HepG2 (cell line): Measurements from ENCODE around the gene PIGL. TPM values are rescaled to one million over a fixed set of nuclear protein-coding genes. Genes with fewer than 3 reads are reported as not detected.

ENCODE experiments used
- ESRRA ChIP-seq: sonication (generic); formaldehyde crosslinking; IDR thresholded peaks from 2 replicates; pipeline ENCODE4 v1.5.1; 2020; ENCODE audit warnings: mild to moderate bottlenecking, low read depth, missing genetic modification reagents
- FOXO1 ChIP-seq: sonication (generic); formaldehyde crosslinking; IDR thresholded peaks from 2 replicates; pipeline ENCODE4 v1.4.0; 2020; ENCODE audit warnings: missing genetic modification reagents
- HOXD1 ChIP-seq: sonication (generic); formaldehyde crosslinking; IDR thresholded peaks from 2 replicates; pipeline ENCODE4 v1.5.0; 2020; ENCODE audit warnings: missing genetic modification reagents
- LCORL ChIP-seq, 2 experiments: fragments of 450-650 bp in 1 of 2; sonication (generic) in 1 of 2; formaldehyde crosslinking in 1 of 2; IDR thresholded peaks; 2 replicates each; pipeline versions ENCODE4 v1.5.0 to v1.6.1; 2017 to 2020; ENCODE audit warnings: antibody characterized with exemption in 1 of 2, missing genetic modification reagents in 1 of 2
- MED1 ChIP-seq: sonication (generic); formaldehyde crosslinking; IDR thresholded peaks from 2 replicates; pipeline ENCODE4 v1.4.0; 2020; ENCODE audit warnings: missing genetic modification reagents
- MEIS1 ChIP-seq: sonication (generic); formaldehyde crosslinking; IDR thresholded peaks from 2 replicates; pipeline ENCODE4 v1.9.0; 2021; ENCODE audit warnings: mild to moderate bottlenecking, missing genetic modification reagents, moderate library complexity, borderline replicate concordance
- NFE2L1 ChIP-seq: sonication (generic); formaldehyde crosslinking; IDR thresholded peaks from 2 replicates; pipeline ENCODE4 v1.4.0; 2020; ENCODE audit warnings: missing genetic modification reagents, mild to moderate bottlenecking, borderline replicate concordance
- NR2F2 ChIP-seq: IDR thresholded peaks from 2 replicates; pipeline ENCODE4 v1.6.1; 2012; ENCODE audit warnings: low read depth, inconsistent platforms, borderline replicate concordance
- PAXIP1 ChIP-seq: sonication (generic); formaldehyde crosslinking; conservative IDR thresholded peaks from 2 replicates; pipeline ENCODE4 v1.4.0; 2020; ENCODE audit warnings: mild to moderate bottlenecking, missing genetic modification reagents, moderate library complexity
- PHF21A ChIP-seq: sonication (generic); formaldehyde crosslinking; IDR thresholded peaks from 2 replicates; pipeline ENCODE4 v1.5.0; 2020; ENCODE audit warnings: mild to moderate bottlenecking, missing genetic modification reagents
- PRMT3 ChIP-seq: sonication (generic); formaldehyde crosslinking; IDR thresholded peaks from 2 replicates; pipeline ENCODE4 v1.8.1; 2022; ENCODE audit warnings: low read depth, mild to moderate bottlenecking, moderate library complexity, missing genetic modification reagents, borderline replicate concordance
- RARA ChIP-seq: IDR thresholded peaks from 2 replicates; pipeline ENCODE4 v1.6.1; 2016; ENCODE audit warnings: missing genetic modification reagents, missing compliant biosample characterization
- SOX13 ChIP-seq, 3 experiments: fragments of 450-650 bp in 1 of 3; sonication (generic) in 1 of 3; formaldehyde crosslinking in 1 of 3; IDR thresholded peaks in 2 of 3; conservative IDR thresholded peaks in 1 of 3; 2 replicates each; pipeline versions ENCODE4 v1.5.0 to v1.6.1; 2016 to 2020; ENCODE audit warnings: antibody characterized with exemption in 1 of 3, mild to moderate bottlenecking in 1 of 3, missing compliant biosample characterization in 1 of 3, missing genetic modification reagents in 1 of 3, moderate library complexity in 1 of 3
- SP2 ChIP-seq: sonication (generic); formaldehyde crosslinking; IDR thresholded peaks from 2 replicates; pipeline ENCODE4 v1.5.1; 2020; ENCODE audit warnings: mild to moderate bottlenecking, missing genetic modification reagents
- TBP ChIP-seq: sonication (generic); formaldehyde crosslinking; IDR thresholded peaks from 2 replicates; pipeline ENCODE4 v1.5.0; 2020; ENCODE audit warnings: missing genetic modification reagents
- TBX2 ChIP-seq: sonication (generic); formaldehyde crosslinking; IDR thresholded peaks from 2 replicates; pipeline ENCODE4 v1.5.0; 2020; ENCODE audit warnings: missing genetic modification reagents, mild to moderate bottlenecking, borderline replicate concordance
- TBX3 ChIP-seq: fragments of 450-650 bp; IDR thresholded peaks from 2 replicates; pipeline ENCODE4 v1.6.1; 2017; ENCODE audit warnings: antibody characterized with exemption, mild to moderate bottlenecking, inconsistent platforms, borderline replicate concordance
- TFAP4 ChIP-seq: sonication (generic); IDR thresholded peaks from 2 replicates; pipeline ENCODE4 v1.6.1; 2016; ENCODE audit warnings: low read depth, borderline replicate concordance
- ZFP36L1 ChIP-seq: sonication (generic); formaldehyde crosslinking; IDR thresholded peaks from 2 replicates; pipeline ENCODE4 v1.8.0; 2022; ENCODE audit warnings: mild to moderate bottlenecking, missing genetic modification reagents, moderate library complexity
- ZFY ChIP-seq: sonication (generic); formaldehyde crosslinking; IDR thresholded peaks from 2 replicates; pipeline ENCODE4 v1.4.0; 2020; ENCODE audit warnings: missing genetic modification reagents
- ZMYM2 ChIP-seq: sonication (generic); formaldehyde crosslinking; IDR thresholded peaks from 2 replicates; pipeline ENCODE4 v1.8.0; 2022; ENCODE audit warnings: mild to moderate bottlenecking, missing genetic modification reagents
- ZMYM4 ChIP-seq: sonication (generic); formaldehyde crosslinking; IDR thresholded peaks from 2 replicates; pipeline ENCODE4 v1.8.1; 2023; ENCODE audit warnings: mild to moderate bottlenecking, missing genetic modification reagents
- ZNF333 ChIP-seq: sonication (generic); formaldehyde crosslinking; IDR thresholded peaks from 2 replicates; pipeline ENCODE4 v1.4.0; 2020; ENCODE audit warnings: mild to moderate bottlenecking, missing genetic modification reagents, borderline replicate concordance
- ZNF556 ChIP-seq: sonication (generic); formaldehyde crosslinking; IDR thresholded peaks from 2 replicates; pipeline ENCODE4 v1.4.0; 2020; ENCODE audit warnings: mild to moderate bottlenecking, missing genetic modification reagents, borderline replicate concordance
- ZNF597 ChIP-seq: sonication (generic); formaldehyde crosslinking; IDR thresholded peaks from 2 replicates; pipeline ENCODE4 v1.5.0; 2020; ENCODE audit warnings: missing genetic modification reagents
- polyA plus RNA-seq, 8 experiments: library from polyadenylated mRNA; depleted of rRNA in 3 of 8; stranded (reverse) in 7 of 8; unstranded in 1 of 8; fragments of >200 nt; fragmentation: Illumina TruSeq in 4 of 8; extraction: Trizol in 4 of 8; gene quantifications; 2 replicates each; pipeline versions ENCODE4 v1.2.1 to v1.2.3, GENCODE V29; 2011 to 2016; ENCODE audit warnings: low read depth in 4 of 8, missing spikeins in 1 of 8, mixed read lengths in 1 of 8; ENCODE audit not compliant: insufficient read depth in 1 of 8
- total RNA-seq, 5 experiments: library from RNA; depleted of rRNA; stranded (reverse); fragments of >200 nt; fragmentation: Illumina TruSeq; extraction: Trizol; gene quantifications; 2 replicates each; pipeline ENCODE4 v1.2.3, GENCODE V29; 2016; ENCODE audit warnings: low read depth in 1 of 5

The PIGL gene
- total and polyA plus RNA-seq, 2 of the 13 experiments (the other 11 are each of a cell fraction or from before 2014, with no cell fraction given) = 28.5 to 63.8 TPM

GRCh38 chr17:16298140-16298662 lies 81.2 kb downstream of the PIGL start (continued):
- TF ChIP-seq PAXIP1 (CRISPR knock-in tag) (peak; percentile 98), LCORL (IDR thresholded peaks at IDR 0.05) (no peak), LCORL (CRISPR knock-in tag; IDR thresholded peaks at IDR 0.05) (peak; percentile 91), MEIS1 (0 out of 2 replicates have a peak, but pooled peaks have one; percentile 80), SP2 (CRISPR knock-in tag) (no peak), HOXD1 (0 out of 2 replicates have a peak, but pooled peaks have one; percentile 58), MED1 (CRISPR knock-in tag) (peak; percentile 65), PHF21A (CRISPR knock-in tag) (peak; percentile 82), PRMT3 (CRISPR knock-in tag) (no peak), RARA (CRISPR knock-in tag) (peak; percentile 58), TBX2 (CRISPR knock-in tag) (peak; percentile 71; the same call in 1 of the 2 replicates), ZNF556 (CRISPR knock-in tag) (0 out of 2 replicates have a peak, but pooled peaks have one; percentile 22), FOXO1 (CRISPR knock-in tag) (peak; percentile 75; the same call in 1 of the 2 replicates), ZFY (CRISPR knock-in tag) (peak; percentile 34; the same call in 1 of the 2 replicates), TFAP4 (0 out of 2 replicates have a peak, but pooled peaks have one; percentile 62), ZNF333 (CRISPR knock-in tag) (no peak), NFE2L1 (CRISPR knock-in tag) (no peak), TBX3 (0 out of 2 replicates have a peak, but pooled peaks have one; percentile 29), TBP (CRISPR knock-in tag) (no peak), NR2F2 (peak; percentile 84), ZMYM4 (CRISPR knock-in tag) (peak; percentile 52; the same call in 1 of the 2 replicates), ZNF597 (CRISPR knock-in tag) (no peak), SOX13 (IDR thresholded peaks at IDR 0.05) (0 out of 2 replicates have a peak, but pooled peaks have one; percentile 21), SOX13 (CRISPR knock-in tag; conservative IDR thresholded peaks at IDR 0.05 in 1 of 2, IDR thresholded peaks at IDR 0.05 in 1 of 2) (peak in 1 of 2 experiments; percentile 66; a peak in 2 of 4 replicates), ZFP36L1 (CRISPR knock-in tag) (0 out of 2 replicates have a peak, but pooled peaks have one; percentile 33), ESRRA (CRISPR knock-in tag) (peak; percentile 81; the same call in 1 of the 2 replicates), ZMYM2 (no peak)
